Upper lobe of right lung (tissue), 1 donor: ENCODE measurements around the gene CT45A9. TPM values are rescaled to one million over a fixed set of nuclear protein-coding genes. Genes with fewer than 3 reads are reported as not detected.
"Not testable (repeated sequence)": the region's sequence is repeated elsewhere in the genome, so short reads cannot be mapped to it uniquely, and the experiment has no call there.

Experiments used
- ATAC-seq: fragments of 200-7000 bp; cut with Tn5 transposase; one replicate; pipeline ENCODE4 v1.9.1; 2020; ENCODE audit warnings: mild to moderate bottlenecking, moderate library complexity
- DNase-seq: peaks from one replicate; pipeline ENCODE4 v3.0.0-alpha.2; 2020
- H3K27ac ChIP-seq: fragments of 200-600 bp; one replicate; pipeline ENCODE4 v1.8.0; 2022
- H3K27me3 ChIP-seq: fragments of 200-600 bp; one replicate; pipeline ENCODE4 v1.8.0; 2022; ENCODE audit warnings: mild to moderate bottlenecking
- H3K36me3 ChIP-seq: fragments of 200-600 bp; one replicate; pipeline ENCODE4 v1.8.0; 2022
- H3K4me1 ChIP-seq: fragments of 200-600 bp; one replicate; pipeline ENCODE4 v1.8.0; 2022
- H3K4me3 ChIP-seq: fragments of 200-600 bp; one replicate; pipeline ENCODE4 v1.8.0; 2022; ENCODE audit warnings: mild to moderate bottlenecking
- H3K9me3 ChIP-seq: fragments of 200-600 bp; one replicate; pipeline ENCODE4 v1.8.0; 2022
- intact Hi-C: fragments of 100-400 bp; cut with DNase I; formaldehyde crosslinking; loops from one replicate; pipeline ENCODE4 v1.11.0; 2022
- long read RNA-seq: library from polyadenylated mRNA; unstranded; transcript quantifications from one replicate; pipeline ENCODE4 v2.0.0, GENCODE V29; 2021
- total RNA-seq: library from RNA; stranded (reverse); fragmentation: NEBNext Ultra II Directional; extraction: Animal tissue kit (Norgen Biotek cat#: 25700); gene quantifications from one replicate; pipeline ENCODE4 v1.2.1, GENCODE V29; 2021
- TF ChIP-seq, protein P1 (sequence below): fragments of 200-600 bp; IDR thresholded peaks from one replicate; pipeline ENCODE4 v1.8.0; 2022; ENCODE audit warnings: antibody characterized with exemption
- donor health status: DM: no; HTN: yes; CAD: no; lungs with severe emphysema.

The CT45A9 gene, protein sequence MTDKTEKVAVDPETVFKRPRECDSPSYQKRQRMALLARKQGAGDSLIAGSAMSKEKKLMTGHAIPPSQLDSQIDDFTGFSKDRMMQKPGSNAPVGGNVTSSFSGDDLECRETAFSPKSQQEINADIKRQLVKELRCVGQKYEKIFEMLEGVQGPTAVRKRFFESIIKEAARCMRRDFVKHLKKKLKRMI
- not detected for total RNA-seq
- long read RNA-seq: 0 reads

DNA sequence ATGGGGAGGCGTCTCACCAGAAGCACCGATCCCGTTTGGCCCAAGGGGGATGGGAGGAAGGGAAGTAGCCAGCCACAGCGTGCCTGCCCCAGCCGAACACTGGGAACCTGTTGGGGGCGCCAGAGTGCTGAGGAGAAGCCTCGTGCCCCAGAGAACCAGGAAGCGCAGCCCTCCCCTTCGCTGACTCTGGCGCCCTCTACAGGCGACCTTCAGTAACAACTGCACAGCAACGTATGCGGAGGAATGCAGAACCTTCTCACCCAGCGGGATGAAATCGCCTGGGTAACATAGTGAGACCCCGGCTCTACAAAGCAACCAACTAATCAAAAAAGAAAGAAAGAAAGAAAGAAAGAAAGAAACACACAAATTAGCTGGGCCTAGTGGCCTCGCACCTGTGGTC, at the start of gene CT45A9:
CT45A9 (minus strand) TSS at position 101 of the 400 bp plus-strand sequence. CDS start 3,751 bp downstream, outside the sequence.
- H3K9me3 ChIP-seq, DNase-seq, ATAC-seq, H3K4me1 ChIP-seq, intact Hi-C loops, H3K27me3 ChIP-seq, H3K36me3 ChIP-seq, H3K27ac ChIP-seq, H3K4me3 ChIP-seq: not testable (repeated sequence)

DNA sequence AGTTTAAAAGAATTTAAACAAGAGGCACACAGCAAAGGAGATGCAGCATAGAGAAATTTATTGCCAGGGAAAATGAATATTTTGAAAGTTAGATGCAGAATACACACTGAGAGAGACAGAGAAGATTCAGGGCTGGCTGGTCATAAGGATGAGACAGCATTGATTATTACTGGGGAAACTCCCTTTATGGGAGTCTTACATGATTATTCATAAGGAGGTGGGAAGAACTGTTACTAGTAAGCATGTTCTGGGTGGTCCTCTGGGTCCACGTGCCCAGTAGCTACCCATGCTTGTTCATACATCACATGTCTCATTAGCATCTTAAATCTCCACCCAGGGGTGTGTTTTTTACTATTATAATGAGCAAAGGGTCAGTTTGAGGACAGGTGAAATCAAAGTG, 48.9 kb upstream of the CT45A9 start:
- H3K27me3 ChIP-seq, ATAC-seq, intact Hi-C loops, H3K4me3 ChIP-seq, H3K4me1 ChIP-seq, DNase-seq, H3K9me3 ChIP-seq, H3K27ac ChIP-seq, H3K36me3 ChIP-seq: not testable (repeated sequence)

DNA sequence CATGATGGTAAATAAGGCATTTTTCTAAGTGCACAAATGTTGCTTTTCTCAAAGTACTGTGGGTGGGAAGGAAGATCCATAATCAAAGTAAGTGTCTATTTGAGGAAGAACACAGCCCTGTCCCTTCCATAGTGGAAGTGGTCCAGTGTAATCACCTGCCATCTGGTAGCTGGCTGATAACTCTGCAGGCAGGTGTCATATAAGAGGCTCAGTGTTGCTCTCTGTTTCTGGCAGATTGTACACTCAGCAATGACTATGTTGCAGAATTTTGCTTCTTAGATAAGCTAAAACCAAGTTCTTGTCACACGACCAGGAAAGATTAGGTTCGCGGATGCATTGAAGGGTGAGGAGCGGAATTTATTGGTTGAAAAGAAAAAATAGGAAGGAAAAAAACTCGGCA, 42.8 kb upstream of the CT45A9 start:
- Histone ChIP-seq H3K4me3 (no peak overlapping the region), H3K9me3 (no peaks in the 10 kb centered on the region), H3K4me1 (no peaks in the 10 kb centered on the region), H3K27ac (no peak overlapping the region), H3K27me3 (no peaks in the 10 kb centered on the region), H3K36me3 (no peaks in the 10 kb centered on the region)
- DNase-seq (no peak), ATAC-seq (no peak)
- TF ChIP-seq, protein P1, sequence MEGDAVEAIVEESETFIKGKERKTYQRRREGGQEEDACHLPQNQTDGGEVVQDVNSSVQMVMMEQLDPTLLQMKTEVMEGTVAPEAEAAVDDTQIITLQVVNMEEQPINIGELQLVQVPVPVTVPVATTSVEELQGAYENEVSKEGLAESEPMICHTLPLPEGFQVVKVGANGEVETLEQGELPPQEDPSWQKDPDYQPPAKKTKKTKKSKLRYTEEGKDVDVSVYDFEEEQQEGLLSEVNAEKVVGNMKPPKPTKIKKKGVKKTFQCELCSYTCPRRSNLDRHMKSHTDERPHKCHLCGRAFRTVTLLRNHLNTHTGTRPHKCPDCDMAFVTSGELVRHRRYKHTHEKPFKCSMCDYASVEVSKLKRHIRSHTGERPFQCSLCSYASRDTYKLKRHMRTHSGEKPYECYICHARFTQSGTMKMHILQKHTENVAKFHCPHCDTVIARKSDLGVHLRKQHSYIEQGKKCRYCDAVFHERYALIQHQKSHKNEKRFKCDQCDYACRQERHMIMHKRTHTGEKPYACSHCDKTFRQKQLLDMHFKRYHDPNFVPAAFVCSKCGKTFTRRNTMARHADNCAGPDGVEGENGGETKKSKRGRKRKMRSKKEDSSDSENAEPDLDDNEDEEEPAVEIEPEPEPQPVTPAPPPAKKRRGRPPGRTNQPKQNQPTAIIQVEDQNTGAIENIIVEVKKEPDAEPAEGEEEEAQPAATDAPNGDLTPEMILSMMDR: no peak
- intact Hi-C loops: no loop called here

DNA sequence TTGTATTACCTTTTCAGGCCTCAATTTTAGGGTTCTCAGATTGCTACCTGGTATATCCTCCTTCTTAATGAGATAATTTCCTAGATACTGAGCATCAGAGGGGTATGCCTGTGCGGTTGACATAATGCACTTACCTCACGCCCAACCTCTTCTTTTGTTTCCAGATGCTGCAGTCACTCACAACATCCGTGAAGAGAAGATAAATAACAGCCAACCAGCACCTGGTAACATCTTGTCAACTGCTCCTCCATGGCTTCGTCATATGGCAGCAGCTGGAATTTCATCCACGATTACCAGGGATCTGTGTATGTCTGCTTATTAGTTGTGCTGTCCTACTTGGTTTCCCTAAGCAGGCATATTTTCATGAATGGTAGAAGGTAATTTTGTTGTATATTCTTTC, 38.6 kb upstream of the CT45A9 start:
- intact Hi-C loops: no loop called here
- DNase-seq (no peak), ATAC-seq (no peak)
- no peaks in the 10 kb centered on the region for H3K36me3 ChIP-seq
- H3K4me3 ChIP-seq: no peak overlapping the region
- TF ChIP-seq, protein P1: no peak
- H3K27ac ChIP-seq: no peak overlapping the region
- H3K27me3 ChIP-seq: no peaks in the 10 kb centered on the region
- H3K9me3 ChIP-seq: no peaks in the 10 kb centered on the region
- H3K4me1 ChIP-seq: no peaks in the 10 kb centered on the region

DNA sequence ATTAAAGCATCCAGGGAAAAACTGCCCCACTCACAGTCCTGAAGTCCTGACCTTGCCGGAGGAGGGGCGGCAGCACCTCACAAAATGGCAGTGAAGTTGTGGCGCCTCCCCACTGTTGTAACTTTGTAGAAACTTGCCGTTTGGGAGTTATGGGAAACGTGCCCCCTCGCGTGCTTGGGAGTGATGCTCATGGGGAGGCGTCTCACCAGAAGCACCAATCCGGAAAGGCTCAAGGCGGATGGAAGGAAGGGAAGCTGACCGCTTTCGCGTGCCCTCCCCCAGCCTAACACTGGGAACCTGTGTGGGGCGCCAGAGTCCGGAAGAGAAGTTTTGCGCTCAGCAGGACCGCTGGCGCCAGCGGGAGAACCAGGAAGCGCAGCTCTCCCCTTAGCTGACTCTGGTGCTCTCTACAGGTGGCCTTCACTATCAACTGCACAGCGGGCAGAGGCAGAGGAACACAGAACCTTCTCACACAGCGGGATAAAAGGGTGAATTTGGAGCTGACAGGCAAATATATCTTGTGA, 21.7 kb upstream of the CT45A9 start, which contains the start of the genes CT45A10 and SAGE1:
CT45A10 (minus strand) TSS at position 151 of the 524 bp plus-strand sequence. CDS start 8,100 bp downstream, outside the sequence.
SAGE1 (plus strand) TSS at position 423 of the 524 bp plus-strand sequence. CDS start 2,527 bp downstream, outside the sequence.
- H3K9me3 ChIP-seq: no peaks in the 10 kb centered on the region
- H3K27me3 ChIP-seq: no peaks in the 10 kb centered on the region
- no peaks in the 10 kb centered on the region for H3K36me3 ChIP-seq
- DNase-seq (no peak), ATAC-seq (no peak)
- H3K4me3 ChIP-seq: no peak within 1 kb of the TSS
- H3K27ac ChIP-seq: no peak within 1 kb of the TSS
- intact Hi-C loops: no loop called here
- TF ChIP-seq, protein P1: no peak
- H3K4me1 ChIP-seq: no peaks in the 10 kb centered on the region

DNA sequence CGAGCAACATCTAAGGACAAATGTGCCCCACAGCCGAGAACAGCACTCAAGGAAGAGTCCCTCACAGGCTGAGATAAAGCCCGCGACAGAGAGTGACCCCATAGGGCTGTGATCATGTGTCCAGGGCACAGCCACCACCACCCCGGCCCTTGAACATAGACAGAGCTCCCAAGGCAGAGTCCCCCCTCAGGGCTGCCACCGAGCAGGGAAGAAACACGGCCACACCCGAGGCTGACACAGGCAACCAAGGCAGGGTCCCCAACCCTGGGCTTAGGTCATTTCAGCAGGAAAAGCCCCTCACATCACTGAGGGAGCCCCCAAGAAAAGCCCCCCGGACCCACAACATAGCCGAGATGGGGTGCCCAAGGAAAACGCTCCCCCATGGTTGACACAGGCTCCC, 21.2 kb upstream of the CT45A9 start:
- Histone ChIP-seq H3K4me3 (no peak overlapping the region), H3K9me3 (no peaks in the 10 kb centered on the region), H3K27ac (no peak overlapping the region), H3K4me1 (no peaks in the 10 kb centered on the region), H3K27me3 (no peaks in the 10 kb centered on the region), H3K36me3 (no peaks in the 10 kb centered on the region)
- no peak for ATAC-seq
- DNase-seq: no peak
- TF ChIP-seq, protein P1: no peak
- intact Hi-C loops: no loop called here
